Cardiac fibroblast (primary cell): Measurements from ENCODE around the gene KRT14.
A peak's percentile ranks its signal among the peaks of the same experiment; 100 is the strongest.
"Not testable (repeated sequence)": the region's sequence is repeated elsewhere in the genome, so short reads cannot be mapped to it uniquely, and the experiment has no call there.

Experiments used
- DNase-seq, 2 donors: peaks; one replicate each; pipeline versions ENCODE4 v3.0.0 to v3.0.0-alpha.2; 2010; ENCODE audit warnings: low read depth in 2 of 2
- H3K4me3 ChIP-seq, 2 donors: replicated peaks in 1 of 2; 1 replicate in 1 of 2; 2 replicates in 1 of 2; pipeline ENCODE4 v1.5.1; 2011; ENCODE audit warnings: low read depth in 2 of 2, low read length in 2 of 2, mild to moderate bottlenecking in 2 of 2, moderate library complexity in 1 of 2
- CTCF ChIP-seq: IDR thresholded peaks from one replicate; pipeline ENCODE4 v1.5.1; 2011; ENCODE audit warnings: low read depth, mild to moderate bottlenecking, low read length, inconsistent platforms

The KRT14 gene

GRCh38 chr17:41546819-41547218 is 39.9 kb downstream of the KRT14 start:
- no peak for TF ChIP-seq CTCF
- no peak for DNase-seq
- no peak overlapping the region for H3K4me3 ChIP-seq

GRCh38 chr17:41545829-41546410 is 40.8 kb downstream of the KRT14 start:
- no peak for DNase-seq
- H3K4me3 ChIP-seq, result no peak overlapping the region
- no peak for TF ChIP-seq CTCF

- H3K4me3 ChIP-seq, result no peak overlapping the region
- no peak for DNase-seq
- TF ChIP-seq CTCF, result no peak
These were observed 41.8 kb downstream of the KRT14 start for GRCh38 chr17:41544935-41545334.

GRCh38 chr17:41544491-41544892 is 42.2 kb downstream of the KRT14 start:
- TF ChIP-seq CTCF, result no peak
- DNase-seq, result peak in 1 of 2 donors; percentile 49
- no peak overlapping the region for H3K4me3 ChIP-seq

GRCh38 chr17:41542786-41543185 is 43.9 kb downstream of the KRT14 start:
- DNase-seq, H3K4me3 ChIP-seq: not testable (repeated sequence)

- no peak for DNase-seq
- no peak overlapping the region for H3K4me3 ChIP-seq
- TF ChIP-seq CTCF, result no peak
These were observed 44.3 kb downstream of the KRT14 start for GRCh38 chr17:41542357-41542756.

GRCh38 chr17:41540921-41541625 is 45.6 kb downstream of the KRT14 start:
- no peak overlapping the region for H3K4me3 ChIP-seq
- DNase-seq, result no peak
- TF ChIP-seq CTCF, result no peak
